ENCODE measurements around the gene ARHGEF4.
A peak's percentile ranks its signal among the peaks of the same experiment; 100 is the strongest.

Gene ARHGEF4

DNA sequence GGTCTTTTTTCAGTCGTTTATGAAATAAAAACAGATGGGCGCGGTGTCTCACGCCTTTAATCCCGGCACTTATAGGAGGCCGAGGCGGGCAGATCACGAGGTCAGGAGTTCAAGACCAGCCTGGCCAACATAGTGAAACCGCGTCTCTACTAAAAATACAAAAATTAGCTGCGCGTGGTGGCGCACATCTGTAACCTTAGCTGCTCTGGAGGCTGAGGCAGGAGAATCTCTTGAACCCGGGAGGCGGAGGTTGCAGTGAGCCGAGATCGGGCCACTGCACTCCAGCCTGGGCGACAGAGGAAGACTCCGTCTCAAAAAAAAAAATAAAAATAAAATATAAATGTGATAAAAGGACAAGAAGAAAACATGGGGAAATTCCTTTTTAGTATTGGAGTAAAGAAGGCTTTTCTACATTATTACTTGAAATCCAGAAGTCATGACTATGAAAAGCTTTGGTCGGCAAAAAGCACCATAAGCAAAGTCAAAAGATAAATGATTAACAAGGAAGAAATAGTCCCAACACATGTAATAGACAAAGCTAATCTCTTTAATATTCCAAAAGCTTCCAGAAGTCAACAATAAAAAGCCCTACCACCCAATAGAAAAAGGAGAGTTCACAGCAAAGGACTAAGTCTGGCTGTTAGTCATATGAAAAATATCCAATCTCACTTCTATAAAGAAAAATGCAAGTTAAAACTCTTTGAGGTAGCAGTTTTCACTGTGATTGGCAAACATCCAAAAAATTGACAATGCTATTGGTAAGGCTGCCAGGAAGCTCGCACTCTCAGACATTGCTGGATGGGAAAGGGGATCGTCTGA, 258.0 kb downstream of the ARHGEF4 start:
- TF ChIP-seq, protein P1, sequence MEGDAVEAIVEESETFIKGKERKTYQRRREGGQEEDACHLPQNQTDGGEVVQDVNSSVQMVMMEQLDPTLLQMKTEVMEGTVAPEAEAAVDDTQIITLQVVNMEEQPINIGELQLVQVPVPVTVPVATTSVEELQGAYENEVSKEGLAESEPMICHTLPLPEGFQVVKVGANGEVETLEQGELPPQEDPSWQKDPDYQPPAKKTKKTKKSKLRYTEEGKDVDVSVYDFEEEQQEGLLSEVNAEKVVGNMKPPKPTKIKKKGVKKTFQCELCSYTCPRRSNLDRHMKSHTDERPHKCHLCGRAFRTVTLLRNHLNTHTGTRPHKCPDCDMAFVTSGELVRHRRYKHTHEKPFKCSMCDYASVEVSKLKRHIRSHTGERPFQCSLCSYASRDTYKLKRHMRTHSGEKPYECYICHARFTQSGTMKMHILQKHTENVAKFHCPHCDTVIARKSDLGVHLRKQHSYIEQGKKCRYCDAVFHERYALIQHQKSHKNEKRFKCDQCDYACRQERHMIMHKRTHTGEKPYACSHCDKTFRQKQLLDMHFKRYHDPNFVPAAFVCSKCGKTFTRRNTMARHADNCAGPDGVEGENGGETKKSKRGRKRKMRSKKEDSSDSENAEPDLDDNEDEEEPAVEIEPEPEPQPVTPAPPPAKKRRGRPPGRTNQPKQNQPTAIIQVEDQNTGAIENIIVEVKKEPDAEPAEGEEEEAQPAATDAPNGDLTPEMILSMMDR (IDR thresholded peaks at IDR 0.05; ENCODE audit: insufficient read depth, low read depth, low read length, missing control alignments): no peak
- H3K4me3 ChIP-seq (ENCODE audit: low read length): no peak overlapping the region
- peak; percentile 32 for DNase-seq (ENCODE audit: low read depth)
